Natural killer cell treated with Interleukin-12 subunit alpha and Interleukin-12 subunit beta and Interleukin-15 and Interleukin-18, amount 100 ng/mL, for 72 hours (primary cell): ENCODE results near the gene FAM174B. TPM values are rescaled to one million over a fixed set of nuclear protein-coding genes. Genes with fewer than 3 reads are reported as not detected.

Experiments used
- ATAC-seq, 2 donors: fragments of 150-1000 bp; cut with Tn5 transposase in 1 of 2; sonication (Bioruptor Pico), chemical (Tn5 transposase) in 1 of 2; 2 replicates each; pipeline ENCODE4 v1.10.0; 2021
- DNase-seq: peaks from one replicate; pipeline ENCODE4 v3.0.0; 2022; ENCODE audit warnings: low spot score
- H3K27ac Mint-ChIP-seq, 2 donors: 1 replicate in 1 of 2; 2 replicates in 1 of 2; pipeline ENCODE4 v1.8.0; 2022; ENCODE audit warnings: mixed read lengths in 2 of 2, mild to moderate bottlenecking in 1 of 2, moderate library complexity in 1 of 2
- H3K27me3 Mint-ChIP-seq, 2 donors: 1 replicate in 1 of 2; 2 replicates in 1 of 2; pipeline ENCODE4 v1.8.0; 2022; ENCODE audit warnings: mixed read lengths in 2 of 2
- H3K36me3 Mint-ChIP-seq: one replicate; pipeline ENCODE4 v1.8.0; 2022; ENCODE audit warnings: mixed read lengths
- H3K4me1 Mint-ChIP-seq, 2 donors: 1 replicate in 1 of 2; 2 replicates in 1 of 2; pipeline ENCODE4 v1.8.0; 2022; ENCODE audit warnings: low read depth in 2 of 2, mixed read lengths in 2 of 2, mild to moderate bottlenecking in 1 of 2
- H3K4me3 Mint-ChIP-seq: one replicate; pipeline ENCODE4 v1.8.0; 2022; ENCODE audit warnings: mixed read lengths
- H3K9me3 Mint-ChIP-seq: 2 replicates; pipeline ENCODE4 v1.8.0; 2022; ENCODE audit warnings: mixed read lengths
- total RNA-seq, 2 donors: library from RNA; stranded (reverse); gene quantifications; one replicate each; pipeline ENCODE4 v1.2.3, GENCODE V29; 2022

The FAM174B gene
- total RNA-seq, 2 donors from 2014 or later, result 0.62 to 3.8 TPM

- Mint-ChIP-seq H3K27me3 (peaks cover 18 to 39% of the 10 kb centered on the region in 2 donors), H3K27ac (no peak overlapping the region), H3K9me3 (no peaks in the 10 kb centered on the region), H3K4me3 (no peak overlapping the region), H3K4me1 (no peaks in the 10 kb centered on the region), H3K36me3 (no peaks in the 10 kb centered on the region)
- ATAC-seq, result peak; percentile 35 to 40
- no peak for DNase-seq
Measured at GRCh38 chr15:92643849-92644815, 11.4 kb downstream of the FAM174B start.

DNA sequence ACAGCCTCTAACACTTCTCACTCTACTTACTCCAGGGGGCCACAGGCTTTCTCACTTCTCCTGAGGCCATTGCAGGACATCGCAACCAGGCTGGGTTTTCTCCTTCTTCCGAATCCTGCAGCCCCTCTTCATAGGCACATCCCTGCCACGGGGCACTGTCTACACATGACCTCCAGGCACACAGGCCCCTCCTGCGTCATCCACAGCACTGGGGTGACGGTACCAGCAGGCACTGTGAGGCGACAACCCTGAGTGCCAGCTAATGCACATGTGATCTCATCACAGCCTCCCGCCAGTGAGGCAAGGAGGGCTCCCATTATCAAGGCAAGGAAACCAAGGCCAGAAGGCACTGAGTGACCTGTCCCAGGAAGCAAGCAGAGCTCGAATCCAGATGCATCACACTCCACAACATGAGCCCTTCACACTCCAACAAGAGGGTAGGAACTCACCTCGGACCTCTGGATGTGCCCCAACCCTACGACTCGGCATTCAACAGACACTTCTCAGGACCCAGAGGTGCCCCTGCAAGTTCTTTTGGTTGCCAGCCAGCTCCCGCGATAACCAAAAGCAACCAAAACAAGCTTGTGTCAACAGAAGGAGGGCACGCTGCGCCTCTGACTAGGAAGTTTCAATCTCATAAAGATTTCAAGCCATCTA lies 16.7 kb downstream of the FAM174B start:
- Mint-ChIP-seq H3K27me3 (peaks cover 11 to 18% of the 10 kb centered on the region in 2 donors), H3K9me3 (no peaks in the 10 kb centered on the region), H3K4me1 (no peaks in the 10 kb centered on the region), H3K4me3 (no peak overlapping the region), H3K27ac (no peak overlapping the region), H3K36me3 (no peaks in the 10 kb centered on the region)
- DNase-seq (no peak), ATAC-seq (no peak)

- no peaks in the 10 kb centered on the region for H3K4me1 Mint-ChIP-seq
- no peak for ATAC-seq
- no peak overlapping the region for H3K27ac Mint-ChIP-seq
- no peaks in the 10 kb centered on the region for H3K9me3 Mint-ChIP-seq
- no peak for DNase-seq
- H3K27me3 Mint-ChIP-seq, result peaks cover 13 to 18% of the 10 kb centered on the region in 2 donors
- no peak overlapping the region for H3K4me3 Mint-ChIP-seq
- no peaks in the 10 kb centered on the region for H3K36me3 Mint-ChIP-seq
Measured at GRCh38 chr15:92638291-92638708, 17.3 kb downstream of the FAM174B start.

DNA sequence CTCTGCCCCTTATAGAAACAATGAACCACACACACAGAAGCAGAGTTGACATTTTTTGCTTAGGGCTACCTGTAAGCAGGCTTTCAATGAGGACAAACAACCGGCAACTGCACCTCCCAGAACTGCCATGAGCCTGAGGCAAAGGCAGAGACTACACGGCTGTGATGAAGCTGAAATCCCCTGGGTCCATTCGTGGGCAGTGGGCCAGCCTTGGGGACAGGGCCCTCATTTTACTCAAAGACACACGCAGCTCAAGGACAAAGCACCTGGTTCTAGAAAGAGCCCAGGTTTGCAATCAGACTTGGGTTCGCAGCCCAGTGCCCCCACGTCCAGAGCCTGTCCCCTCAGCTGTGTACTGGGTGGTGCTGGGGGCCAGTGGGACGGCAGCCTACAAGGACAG lies 17.9 kb downstream of the FAM174B start:
- ATAC-seq, result no peak
- Mint-ChIP-seq H3K36me3 (no peaks in the 10 kb centered on the region), H3K4me1 (no peaks in the 10 kb centered on the region), H3K9me3 (no peaks in the 10 kb centered on the region), H3K27ac (no peak overlapping the region), H3K27me3 (peaks cover 15 to 18% of the 10 kb centered on the region in 2 donors), H3K4me3 (no peak overlapping the region)
- no peak for DNase-seq

GRCh38 chr15:92636908-92637481 lies 18.6 kb downstream of the FAM174B start:
- DNase-seq (no peak), ATAC-seq (peak in 1 of 2 donors; percentile 49)
- Mint-ChIP-seq H3K27me3 (peaks cover 11 to 18% of the 10 kb centered on the region in 2 donors), H3K27ac (no peak overlapping the region), H3K9me3 (no peaks in the 10 kb centered on the region), H3K36me3 (no peaks in the 10 kb centered on the region), H3K4me1 (no peaks in the 10 kb centered on the region), H3K4me3 (no peak overlapping the region)

DNA sequence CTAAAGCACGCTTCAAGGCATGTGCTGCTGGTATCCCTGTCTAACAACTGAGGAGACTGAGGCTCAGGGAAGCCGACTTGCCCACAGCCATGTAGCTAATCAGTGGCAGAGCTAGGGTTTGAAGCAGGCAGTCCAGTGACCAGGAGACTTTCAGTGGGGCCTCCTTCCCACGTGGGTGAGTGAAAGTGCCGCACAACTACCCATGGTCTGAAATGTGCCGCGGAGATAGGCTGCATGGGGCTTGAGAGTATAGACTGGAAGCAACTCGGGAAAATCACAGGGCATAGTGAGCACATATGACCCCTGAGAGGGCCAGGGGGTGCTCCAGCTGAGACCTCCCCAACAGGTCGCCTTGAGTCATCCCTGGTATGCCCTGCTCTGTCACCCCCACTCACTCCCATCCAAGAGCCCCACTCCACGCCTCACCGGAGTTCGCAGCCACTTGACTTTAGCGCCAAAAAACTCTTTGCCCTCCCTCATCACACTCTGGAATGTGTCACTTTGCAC lies 19.1 kb downstream of the FAM174B start:
- Mint-ChIP-seq H3K9me3 (no peaks in the 10 kb centered on the region), H3K4me1 (no peaks in the 10 kb centered on the region), H3K4me3 (no peak overlapping the region), H3K27me3 (peaks cover 6 to 16% of the 10 kb centered on the region in 2 donors), H3K27ac (no peak overlapping the region), H3K36me3 (no peaks in the 10 kb centered on the region)
- DNase-seq (no peak), ATAC-seq (peak in 1 of 2 donors; percentile 48)

DNA sequence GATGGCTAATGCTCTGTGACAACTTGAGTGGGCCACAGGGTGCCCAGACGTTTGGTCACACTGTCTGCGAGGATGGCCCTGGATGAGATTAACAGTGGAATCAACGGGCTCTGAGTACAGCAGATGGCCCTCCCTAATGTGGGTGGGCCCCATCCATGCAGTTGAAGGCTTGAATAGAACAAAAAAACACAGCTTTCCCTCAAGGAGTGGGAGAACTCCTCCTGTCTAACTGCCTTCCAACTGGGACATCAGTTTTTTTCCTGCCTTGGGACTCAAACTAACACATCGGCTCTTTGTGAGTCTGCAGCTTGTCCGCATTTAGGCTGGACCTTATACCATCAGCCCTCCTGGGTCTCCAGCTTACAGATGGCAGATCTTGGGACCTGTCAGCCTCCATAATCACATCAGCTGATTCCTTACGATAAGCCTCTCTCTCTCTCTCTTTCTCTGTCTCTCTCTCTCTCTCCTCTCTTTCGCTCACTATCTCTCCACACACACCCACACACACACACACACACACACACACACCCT lies 20.8 kb downstream of the FAM174B start:
- Mint-ChIP-seq H3K36me3 (no peaks in the 10 kb centered on the region), H3K27ac (no peak overlapping the region), H3K27me3 (peaks cover 3 to 14% of the 10 kb centered on the region in 2 donors), H3K9me3 (no peaks in the 10 kb centered on the region), H3K4me3 (no peak overlapping the region), H3K4me1 (no peaks in the 10 kb centered on the region)
- ATAC-seq (no peak), DNase-seq (no peak)

DNA sequence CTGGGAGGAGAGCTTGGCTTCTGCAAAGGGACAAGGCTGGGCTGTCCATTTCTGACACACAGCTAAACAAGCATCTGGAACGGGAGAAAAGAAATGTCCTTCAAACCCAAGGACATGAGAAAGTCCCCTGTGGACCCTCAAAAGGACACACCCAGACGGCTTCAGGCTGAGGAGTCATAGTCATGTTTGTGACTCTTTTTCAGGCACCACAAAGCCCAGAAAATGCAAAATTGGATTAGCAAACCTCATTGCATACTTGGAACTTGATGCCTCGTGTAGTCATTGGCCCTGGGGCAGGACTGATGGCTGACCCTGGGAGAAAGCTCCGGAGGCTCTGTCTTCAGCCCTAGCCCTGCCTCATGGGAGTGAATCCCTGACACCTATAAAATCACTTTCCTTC lies 21.5 kb downstream of the FAM174B start:
- no peak overlapping the region for H3K27ac Mint-ChIP-seq
- no peaks in the 10 kb centered on the region for H3K9me3 Mint-ChIP-seq
- H3K4me3 Mint-ChIP-seq, result no peak overlapping the region
- DNase-seq, result no peak
- no peak for ATAC-seq
- H3K27me3 Mint-ChIP-seq, result peaks cover 0 to 14% of the 10 kb centered on the region in 2 donors
- no peaks in the 10 kb centered on the region for H3K4me1 Mint-ChIP-seq
- H3K36me3 Mint-ChIP-seq, result no peaks in the 10 kb centered on the region

GRCh38 chr15:92633418-92633817 lies 22.2 kb downstream of the FAM174B start:
- H3K9me3 Mint-ChIP-seq, result no peaks in the 10 kb centered on the region
- DNase-seq (no peak), ATAC-seq (no peak)
- peaks cover 0 to 10% of the 10 kb centered on the region in 2 donors for H3K27me3 Mint-ChIP-seq
- no peaks in the 10 kb centered on the region for H3K36me3 Mint-ChIP-seq
- no peaks in the 10 kb centered on the region for H3K4me1 Mint-ChIP-seq
- no peak overlapping the region for H3K4me3 Mint-ChIP-seq
- no peak overlapping the region for H3K27ac Mint-ChIP-seq

DNA sequence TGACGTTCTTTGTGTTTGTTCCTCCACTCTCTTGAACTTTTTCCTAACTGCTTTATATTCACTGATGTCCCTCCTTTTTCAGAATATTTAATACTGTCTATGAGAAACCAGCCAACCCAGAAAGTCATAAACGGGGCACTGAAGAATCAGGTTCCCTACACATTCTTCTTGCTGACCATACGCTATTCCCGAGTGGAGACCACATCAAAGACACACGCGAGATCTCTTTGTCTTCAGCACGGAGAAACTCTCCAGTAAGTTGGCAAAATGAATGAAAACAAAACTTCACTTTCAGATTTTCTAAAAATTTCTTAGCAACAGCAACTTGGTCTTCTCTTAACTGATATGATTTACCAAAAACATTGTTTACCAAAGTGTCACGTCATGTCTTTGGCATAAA lies 22.6 kb downstream of the FAM174B start:
- Mint-ChIP-seq H3K36me3 (no peaks in the 10 kb centered on the region), H3K27ac (no peak overlapping the region), H3K4me1 (no peaks in the 10 kb centered on the region), H3K27me3 (peaks cover 0 to 10% of the 10 kb centered on the region in 2 donors), H3K9me3 (no peaks in the 10 kb centered on the region), H3K4me3 (no peak overlapping the region)
- no peak for ATAC-seq
- DNase-seq, result no peak

DNA sequence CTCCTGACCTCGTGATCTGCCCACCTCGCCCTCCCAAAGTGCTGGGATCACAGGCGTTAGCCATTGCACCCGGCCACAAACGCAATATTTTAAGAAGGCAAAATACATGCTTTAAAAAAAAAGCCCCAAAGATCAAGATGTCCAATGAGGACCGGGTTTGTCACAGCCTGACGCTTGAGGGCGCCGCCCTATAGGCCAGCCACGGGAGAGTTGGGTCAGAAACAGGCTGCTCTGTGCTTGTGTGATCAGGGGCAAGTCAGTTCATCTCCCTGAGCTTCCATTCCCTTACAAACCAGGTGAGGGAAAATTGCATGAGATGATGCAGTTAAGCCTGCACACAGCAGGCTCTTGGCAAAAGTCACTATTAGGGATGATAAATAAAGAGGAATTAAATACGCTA lies 23.9 kb downstream of the FAM174B start:
- Mint-ChIP-seq H3K27ac (no peak overlapping the region), H3K27me3 (peaks cover 0 to 10% of the 10 kb centered on the region in 2 donors), H3K9me3 (no peaks in the 10 kb centered on the region), H3K4me1 (no peaks in the 10 kb centered on the region), H3K4me3 (no peak overlapping the region), H3K36me3 (no peaks in the 10 kb centered on the region)
- ATAC-seq (no peak), DNase-seq (no peak)

DNA sequence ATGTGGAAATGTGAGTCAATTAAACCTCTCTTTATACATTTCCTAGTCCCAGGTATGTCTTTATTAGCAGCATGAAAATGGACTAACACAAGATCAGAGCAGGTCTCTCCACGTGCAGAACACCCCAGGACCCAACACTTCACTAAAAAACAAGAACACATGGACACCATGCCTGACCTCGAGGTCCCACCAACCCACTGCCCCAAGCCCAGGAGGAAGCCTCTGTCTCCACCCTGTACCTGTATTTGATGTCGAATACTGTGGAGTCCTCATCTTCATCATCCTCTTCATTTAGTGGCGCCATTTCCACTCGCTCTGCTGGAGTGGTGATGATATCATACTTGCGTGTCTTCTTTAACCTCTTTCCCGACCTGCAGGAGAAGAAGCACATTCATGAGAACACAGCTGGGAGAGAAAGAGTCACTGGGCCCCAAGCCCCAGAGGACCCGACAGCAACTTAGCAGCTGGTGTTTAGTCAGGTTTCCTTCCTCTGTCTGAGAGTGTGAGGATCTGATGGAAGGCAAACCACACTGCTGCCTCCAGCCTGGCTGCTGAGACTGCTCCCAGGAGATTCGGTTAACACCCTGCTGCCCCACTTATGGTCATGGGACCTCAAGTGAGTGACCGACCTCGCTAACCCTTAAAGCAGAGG lies 25.5 kb downstream of the FAM174B start:
- H3K4me3 Mint-ChIP-seq, result no peak overlapping the region
- DNase-seq (no peak), ATAC-seq (peak in 1 of 2 donors; percentile 51)
- no peaks in the 10 kb centered on the region for H3K9me3 Mint-ChIP-seq
- no peak overlapping the region for H3K27ac Mint-ChIP-seq
- H3K27me3 Mint-ChIP-seq, result peaks cover 9 to 12% of the 10 kb centered on the region in 2 donors
- peaks cover 0 to 9% of the 10 kb centered on the region in 2 donors for H3K4me1 Mint-ChIP-seq
- H3K36me3 Mint-ChIP-seq, result no peaks in the 10 kb centered on the region

- DNase-seq (no peak), ATAC-seq (peak in 1 of 2 donors; percentile 41)
- peaks cover 0 to 10% of the 10 kb centered on the region in 2 donors for H3K4me1 Mint-ChIP-seq
- H3K27me3 Mint-ChIP-seq, result peaks cover 10 to 12% of the 10 kb centered on the region in 2 donors
- no peak overlapping the region for H3K27ac Mint-ChIP-seq
- H3K36me3 Mint-ChIP-seq, result no peaks in the 10 kb centered on the region
- no peaks in the 10 kb centered on the region for H3K9me3 Mint-ChIP-seq
- no peak overlapping the region for H3K4me3 Mint-ChIP-seq
Measured at GRCh38 chr15:92629276-92629974, 26.1 kb downstream of the FAM174B start.
